GM18867 (cell line): ENCODE results near the gene GNG13.

Experiments
- ATAC-seq: cut with Tn5 transposase; IDR thresholded peaks from one replicate; pipeline ENCODE4 v1.9.1; 2021; ENCODE audit warnings: mild to moderate bottlenecking, moderate library complexity; ENCODE audit not compliant: unreplicated experiment

GNG13 gene

DNA sequence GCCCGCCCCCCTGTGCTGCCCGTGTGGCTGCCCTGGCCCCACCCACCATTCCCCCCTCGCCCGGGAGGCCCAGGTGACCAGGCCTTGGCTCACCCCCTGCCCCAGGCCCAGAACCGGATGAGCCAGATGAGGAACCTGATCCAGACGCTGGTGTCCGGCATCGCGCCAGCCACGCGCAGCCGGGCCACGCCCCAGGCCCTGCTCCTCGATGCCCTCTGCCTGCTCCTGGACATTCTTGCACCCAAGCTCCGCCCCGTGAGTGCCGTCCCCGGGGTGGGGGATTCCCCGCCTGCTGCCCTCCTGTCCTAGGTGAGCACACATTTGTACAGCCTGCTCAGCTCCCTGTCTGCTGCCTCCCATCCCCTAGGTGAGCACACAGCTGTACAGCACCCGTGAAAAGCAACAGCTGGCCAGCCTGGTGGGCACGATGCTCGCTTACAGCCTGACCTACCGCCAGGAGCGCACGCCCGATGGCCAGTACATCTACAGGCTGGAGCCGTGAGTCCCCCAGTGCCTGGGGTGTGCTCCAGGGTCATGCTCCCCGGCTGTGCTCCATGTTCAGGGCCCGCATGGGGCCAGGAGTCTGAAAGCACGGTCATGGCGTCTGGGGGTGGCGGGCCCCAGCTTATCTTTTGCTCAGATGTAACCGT lies 4.8 kb downstream of the GNG13 start:
- ATAC-seq: no peak

DNA sequence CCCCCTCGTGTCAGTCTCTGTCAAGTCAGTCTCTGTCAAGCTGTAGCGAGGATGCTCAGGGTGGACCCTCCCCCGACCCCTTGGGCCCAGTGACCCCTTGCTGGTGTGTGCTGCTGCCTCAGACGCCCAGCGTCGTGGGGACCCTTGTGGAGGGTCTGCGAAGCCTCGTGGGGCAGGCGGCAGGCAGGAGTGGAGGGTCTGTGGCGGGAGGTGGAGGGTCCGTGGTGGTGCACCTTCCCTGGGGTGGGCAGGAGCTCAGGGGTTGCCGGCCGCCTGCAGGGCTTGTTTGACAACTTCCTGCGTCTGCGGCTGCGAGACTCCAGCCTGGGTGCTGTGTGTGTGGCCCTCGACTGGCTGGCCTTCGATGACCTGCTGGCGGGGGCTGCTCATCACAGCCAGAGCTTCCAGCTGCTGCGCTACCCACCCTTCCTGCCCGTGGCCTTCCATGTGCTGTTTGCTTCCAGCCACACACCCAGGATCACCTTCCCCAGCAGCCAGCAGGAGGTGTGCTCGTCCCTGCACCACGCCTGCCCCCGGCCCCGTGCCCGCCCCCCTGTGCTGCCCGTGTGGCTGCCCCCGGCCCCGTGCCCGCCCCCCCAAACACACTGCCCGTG lies 5.6 kb downstream of the GNG13 start:
- no peak for ATAC-seq

DNA sequence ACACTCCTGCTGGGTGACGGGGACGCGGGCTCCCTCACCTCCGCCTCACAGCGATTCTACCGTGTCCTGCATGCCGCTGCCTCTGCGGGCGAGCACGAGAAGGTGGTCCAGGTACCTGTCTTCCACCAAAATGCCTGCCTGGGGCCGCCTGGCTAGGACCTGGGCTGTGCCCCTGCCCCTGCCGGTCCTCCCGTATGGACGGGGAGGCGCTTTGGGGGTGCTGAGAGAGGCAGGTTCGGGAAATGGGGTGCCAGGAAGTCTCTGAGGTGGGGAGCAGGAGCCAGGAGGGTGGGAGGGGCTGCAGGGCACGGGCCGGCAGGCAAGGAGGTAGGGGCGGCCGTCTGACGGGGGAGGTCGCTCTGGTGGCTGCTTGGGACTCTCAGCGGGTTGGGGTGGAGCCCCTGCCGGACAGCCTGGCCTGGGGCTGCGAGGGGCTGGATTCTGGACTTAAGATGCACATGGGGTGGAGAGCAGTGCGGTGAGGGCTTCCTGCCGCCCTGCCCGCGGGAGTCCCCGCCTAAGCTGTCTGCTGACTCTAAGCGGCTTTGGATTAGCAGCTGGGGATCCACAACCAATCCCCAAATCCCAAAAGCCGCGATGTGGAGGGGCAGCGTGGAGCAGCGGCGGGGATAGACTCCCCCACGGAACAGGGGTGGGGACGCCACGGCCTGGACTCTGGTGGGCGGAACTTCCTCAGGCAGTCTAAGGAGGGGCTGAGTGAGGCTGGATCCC lies 6.3 kb downstream of the GNG13 start:
- ATAC-seq: no peak

DNA sequence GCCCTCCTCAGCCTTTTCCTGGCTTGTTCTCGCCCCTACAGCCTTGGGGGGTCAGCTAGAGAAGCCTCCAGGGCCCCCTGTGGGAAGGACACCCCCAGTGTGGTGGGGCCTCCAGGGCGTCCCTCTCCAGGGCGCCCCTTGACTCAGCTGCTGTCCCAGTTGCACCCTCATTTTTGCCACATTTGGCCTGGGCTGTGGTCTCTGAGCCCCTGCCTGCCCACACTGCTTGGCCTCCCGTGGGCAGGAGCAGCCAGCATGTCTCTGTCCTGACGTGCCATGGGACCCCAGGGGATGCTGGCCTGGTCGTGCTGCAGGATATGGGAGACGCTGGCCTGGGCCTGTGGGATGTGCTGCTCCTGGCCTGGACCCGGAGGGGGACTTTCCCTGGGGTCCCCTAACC lies 7.1 kb downstream of the GNG13 start:
- no peak for ATAC-seq

DNA sequence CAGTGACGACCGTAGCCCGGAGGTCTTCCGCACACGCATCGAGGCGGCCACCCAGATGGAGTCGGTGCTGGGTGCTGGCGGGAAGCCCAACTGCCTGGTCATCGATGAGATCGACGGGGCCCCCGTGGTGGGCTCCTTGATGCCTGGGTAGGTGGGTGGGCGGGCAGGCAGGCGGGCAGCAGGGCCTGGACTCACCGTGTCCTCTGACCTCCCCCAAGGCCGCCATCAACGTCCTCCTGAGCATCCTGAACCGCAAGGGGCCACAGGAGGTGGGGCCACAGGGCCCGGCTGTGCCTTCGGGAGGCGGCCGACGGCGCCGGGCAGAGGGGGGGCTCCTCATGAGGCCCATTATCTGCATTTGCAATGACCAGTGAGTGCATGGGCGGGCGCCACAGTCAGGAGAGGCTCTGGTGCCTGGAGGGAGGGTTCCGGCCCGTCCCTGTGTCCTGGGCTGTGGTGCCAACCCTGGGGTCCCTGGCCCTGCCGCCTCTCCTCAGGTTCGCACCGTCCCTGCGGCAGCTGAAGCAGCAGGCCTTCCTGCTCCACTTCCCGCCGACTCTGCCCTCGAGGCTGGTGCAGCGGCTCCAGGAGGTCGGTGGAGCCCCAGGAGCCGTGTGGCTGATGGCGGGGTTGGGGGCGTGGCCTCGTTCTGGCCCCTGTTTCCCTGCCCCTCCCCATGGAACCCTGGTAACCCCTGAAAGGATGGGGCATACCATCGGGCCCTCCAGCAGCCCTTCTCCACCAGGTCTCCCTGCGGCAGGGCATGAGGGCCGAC lies 8.1 kb downstream of the GNG13 start:
- ATAC-seq: no peak

DNA sequence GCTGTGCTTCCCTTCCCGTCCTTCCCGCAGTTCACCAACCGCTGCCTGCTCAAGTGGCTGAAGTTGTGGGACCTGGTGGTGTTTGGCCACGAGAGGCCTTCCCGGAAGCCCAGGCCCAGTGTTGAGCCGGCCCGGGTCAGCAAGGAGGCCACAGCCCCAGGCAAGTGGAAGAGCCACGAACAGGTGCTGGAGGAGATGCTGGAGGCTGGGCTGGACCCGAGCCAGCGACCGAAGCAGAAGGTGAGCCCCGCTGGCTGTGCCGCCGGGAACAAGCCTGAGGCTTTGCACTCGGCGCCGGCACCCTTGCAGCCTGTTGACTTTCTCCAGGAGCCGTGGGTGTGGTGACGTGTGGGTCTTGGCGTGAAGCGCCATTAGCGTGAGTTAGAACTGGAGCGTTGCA lies 9.4 kb downstream of the GNG13 start:
- ATAC-seq: no peak

DNA sequence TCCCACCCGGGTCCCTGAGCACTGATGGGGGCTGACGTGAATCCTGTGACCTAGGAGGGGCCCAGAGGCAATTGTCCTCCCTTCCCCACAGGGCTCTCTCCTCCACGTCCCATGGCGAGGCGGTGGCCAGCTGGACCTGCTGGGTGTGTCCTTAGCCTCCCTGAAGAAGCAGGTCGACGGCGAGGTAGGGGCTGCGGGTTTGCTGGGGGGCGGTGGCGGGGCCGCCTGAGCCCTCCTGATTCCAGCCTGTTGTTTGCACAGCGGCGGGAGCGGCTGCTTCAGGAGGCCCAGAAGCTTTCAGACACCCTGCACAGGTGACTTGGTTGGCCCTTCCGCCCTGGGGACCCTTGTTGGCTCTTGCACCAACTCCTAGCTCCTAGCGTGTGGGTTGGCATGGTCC lies 10.4 kb downstream of the GNG13 start:
- ATAC-seq: no peak

DNA sequence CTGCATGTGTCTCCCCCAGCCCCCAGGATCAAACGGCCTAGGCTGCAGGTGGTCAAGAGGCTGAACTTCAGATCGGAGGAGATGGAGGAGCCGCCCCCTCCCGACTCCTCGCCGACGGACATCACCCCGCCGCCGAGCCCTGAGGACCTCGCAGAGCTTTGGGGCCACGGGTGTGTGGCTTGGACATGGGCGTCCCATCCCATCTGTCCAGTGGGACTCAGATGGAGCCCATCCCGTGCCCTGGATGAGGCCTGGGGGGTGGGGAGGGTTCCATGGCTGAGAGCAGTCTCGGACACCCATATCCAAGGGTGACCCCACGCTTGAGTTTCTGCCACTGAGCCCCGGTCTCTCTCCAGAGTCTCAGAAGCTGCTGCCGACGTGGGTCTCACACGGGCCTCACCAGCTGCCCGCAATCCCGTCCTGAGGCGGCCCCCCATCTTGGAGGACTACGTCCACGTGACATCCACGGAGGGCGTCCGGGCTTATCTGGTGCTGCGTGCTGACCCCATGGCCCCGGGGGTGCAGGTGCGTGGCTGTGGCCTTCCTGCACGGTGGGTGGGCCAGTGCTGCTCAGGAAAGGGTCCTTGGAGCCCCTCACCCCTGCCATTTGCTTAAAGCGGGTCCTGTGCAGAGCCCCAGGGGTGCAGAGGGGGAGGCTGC lies 11.2 kb downstream of the GNG13 start:
- no peak for ATAC-seq

DNA sequence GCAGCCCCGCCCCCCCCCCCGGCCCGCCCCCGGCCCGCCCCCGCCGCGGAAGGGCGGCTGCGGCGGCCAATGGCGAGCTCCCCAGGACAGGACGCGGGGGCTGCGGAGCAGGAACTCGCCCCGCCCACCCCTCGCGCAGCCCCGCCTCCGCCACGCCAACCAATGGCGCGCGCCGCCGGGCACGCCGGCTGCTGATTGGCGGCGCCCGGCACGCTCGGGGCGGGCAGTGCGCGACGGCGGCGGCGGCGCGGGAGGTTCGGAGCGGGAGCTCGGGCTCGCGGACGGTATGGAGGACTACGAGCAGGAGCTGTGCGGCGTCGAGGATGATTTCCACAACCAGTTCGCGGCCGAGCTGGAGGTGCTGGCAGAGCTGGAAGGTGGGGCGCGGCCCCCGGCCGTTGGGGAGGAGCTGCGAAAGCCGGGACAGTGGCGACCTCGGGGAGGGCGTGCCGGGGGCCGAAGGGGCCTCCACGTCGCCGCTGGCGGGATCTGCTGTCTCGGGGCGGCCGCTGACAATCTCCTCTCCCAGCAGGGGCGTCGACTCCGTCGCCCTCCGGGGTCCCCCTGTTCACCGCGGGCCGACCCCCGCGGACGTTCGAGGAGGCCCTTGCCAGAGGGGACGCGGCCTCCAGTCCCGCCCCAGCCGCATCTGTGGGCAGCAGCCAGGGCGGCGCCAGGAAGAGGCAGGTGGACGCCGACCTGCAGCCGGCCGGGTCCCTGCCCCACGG lies 12.0 kb downstream of the GNG13 start, which contains the start of gene CHTF18:
Gene CHTF18 (plus strand): TSS at position 222 of the 728 bp plus-strand sequence. CDS start 65 bp downstream, at position 287.
- ATAC-seq: peak; percentile 67

DNA sequence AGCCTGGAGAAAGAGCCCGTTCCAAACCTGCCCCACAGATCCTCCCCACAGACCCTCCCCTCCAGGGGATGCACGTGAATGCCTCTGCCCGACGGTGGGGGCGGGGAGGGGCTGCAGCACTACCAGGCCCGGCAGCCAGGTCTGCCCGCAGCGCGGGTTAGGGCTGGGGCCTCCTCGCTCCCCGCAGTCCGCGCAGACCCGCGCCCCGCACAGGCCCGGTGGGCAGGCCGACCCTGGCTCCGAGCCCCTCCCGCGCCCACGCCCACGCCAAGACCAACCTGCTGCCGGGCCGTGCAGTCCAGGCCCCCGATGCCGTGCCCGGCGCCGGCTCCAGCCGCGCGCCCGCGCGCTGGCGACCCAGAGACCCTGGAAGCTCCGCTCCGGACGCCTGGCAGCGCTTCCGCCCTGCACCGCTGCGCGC lies 12.5 kb downstream of the GNG13 start, which contains the start of gene RPUSD1:
Gene RPUSD1 (minus strand): TSS at position 404 of the 421 bp plus-strand sequence. CDS start 644 bp downstream, outside the sequence.
- peak; percentile 18 for ATAC-seq

DNA sequence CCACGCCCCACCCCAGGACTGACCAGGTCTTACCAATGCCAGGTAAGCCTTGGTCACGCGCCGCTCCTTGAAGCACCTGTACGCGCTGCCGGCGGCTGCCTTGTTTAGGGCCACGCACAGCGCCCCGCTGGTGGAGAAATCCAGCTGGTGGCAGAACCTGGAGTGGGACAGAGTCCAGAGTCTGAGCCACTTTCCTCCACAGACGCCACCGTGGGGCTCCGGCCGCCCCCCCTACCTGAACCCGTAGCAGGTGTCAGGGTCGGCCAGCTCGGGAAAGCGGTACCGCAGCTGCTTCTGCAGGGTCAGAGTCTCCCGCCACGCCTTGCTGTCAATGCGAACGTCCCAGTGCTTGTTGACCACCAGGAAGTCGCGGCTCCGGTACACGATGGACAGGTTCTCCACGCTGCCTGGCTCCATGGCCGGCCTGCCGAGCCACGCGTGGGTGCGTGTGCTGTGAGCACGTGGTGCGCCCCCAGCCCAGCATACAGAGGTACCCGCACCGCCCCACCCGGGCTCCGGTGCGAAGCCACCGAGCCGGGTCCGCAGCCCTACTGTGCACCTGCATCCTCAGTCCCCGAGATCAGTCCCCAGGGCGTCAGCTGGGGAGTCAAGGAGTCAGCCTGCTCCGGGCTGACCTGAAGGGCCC lies 13.1 kb downstream of the GNG13 start:
- ATAC-seq: no peak

DNA sequence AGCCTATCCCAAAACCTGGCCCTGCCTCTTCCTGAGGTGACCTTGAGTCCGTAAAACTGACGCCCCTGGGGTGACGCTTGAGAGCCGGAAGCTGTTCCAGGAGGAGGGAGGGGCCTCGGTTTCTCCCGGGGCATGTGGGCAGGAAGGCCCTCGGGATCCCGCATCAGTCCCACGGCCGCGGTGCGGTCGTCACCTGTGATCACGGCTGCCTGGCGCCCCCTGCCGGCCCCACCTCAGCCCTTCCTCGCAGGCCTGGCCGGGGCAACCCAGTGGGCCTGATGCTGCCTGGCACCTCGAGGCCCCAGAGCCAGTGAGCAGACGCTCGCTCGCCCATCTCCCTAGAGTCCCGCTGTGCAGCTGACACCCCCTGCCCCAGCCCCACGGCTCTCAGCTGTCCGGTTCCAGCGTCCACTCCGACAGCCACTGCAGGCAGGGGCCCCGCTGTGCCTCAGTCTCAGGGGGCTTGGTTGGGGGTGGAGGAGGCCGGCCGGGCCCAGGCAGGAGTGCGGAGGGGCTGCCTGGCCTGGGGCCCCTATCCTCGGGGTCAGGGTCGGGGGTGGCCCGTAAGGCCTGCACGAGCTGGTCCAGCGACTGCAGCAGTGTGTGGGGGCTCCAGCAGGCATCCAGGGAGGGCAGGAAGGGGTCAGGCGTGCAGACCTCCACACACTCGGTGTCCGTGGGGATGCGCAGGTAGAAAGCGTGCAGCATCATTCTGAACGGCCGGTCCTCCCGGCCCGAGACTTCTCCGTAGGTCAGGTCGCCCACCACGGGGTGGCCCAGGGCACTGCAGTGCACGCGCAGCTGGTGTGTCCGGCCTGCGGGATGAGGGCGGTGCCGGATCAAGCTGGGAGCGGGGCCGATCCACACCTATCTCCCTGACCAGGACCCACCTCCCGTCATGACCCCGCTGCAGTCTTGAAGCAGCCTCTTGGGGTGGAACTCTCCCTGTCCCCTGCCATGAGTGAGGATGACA lies 14.7 kb downstream of the GNG13 start:
- ATAC-seq: no peak

DNA sequence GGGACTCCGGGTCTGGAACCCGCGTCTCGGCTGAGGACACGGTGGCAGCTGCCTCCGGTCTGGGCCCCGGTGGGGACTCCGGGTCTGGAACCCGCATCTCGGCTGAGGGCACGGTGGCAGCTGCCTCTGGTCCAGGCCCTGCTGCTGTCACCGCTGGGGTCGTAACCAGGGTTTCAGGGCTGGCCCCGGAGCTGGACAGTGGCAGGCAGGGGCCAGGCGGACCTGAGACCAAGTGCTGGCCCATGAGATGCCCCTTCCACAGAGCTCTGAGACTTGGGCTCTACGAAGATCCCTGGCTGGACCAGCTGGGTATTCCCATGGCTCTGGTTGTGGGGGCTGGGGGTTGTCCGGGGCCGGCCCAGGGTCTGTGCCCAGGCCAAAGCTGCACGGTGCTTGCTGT lies 16.1 kb downstream of the GNG13 start:
- no peak for ATAC-seq

DNA sequence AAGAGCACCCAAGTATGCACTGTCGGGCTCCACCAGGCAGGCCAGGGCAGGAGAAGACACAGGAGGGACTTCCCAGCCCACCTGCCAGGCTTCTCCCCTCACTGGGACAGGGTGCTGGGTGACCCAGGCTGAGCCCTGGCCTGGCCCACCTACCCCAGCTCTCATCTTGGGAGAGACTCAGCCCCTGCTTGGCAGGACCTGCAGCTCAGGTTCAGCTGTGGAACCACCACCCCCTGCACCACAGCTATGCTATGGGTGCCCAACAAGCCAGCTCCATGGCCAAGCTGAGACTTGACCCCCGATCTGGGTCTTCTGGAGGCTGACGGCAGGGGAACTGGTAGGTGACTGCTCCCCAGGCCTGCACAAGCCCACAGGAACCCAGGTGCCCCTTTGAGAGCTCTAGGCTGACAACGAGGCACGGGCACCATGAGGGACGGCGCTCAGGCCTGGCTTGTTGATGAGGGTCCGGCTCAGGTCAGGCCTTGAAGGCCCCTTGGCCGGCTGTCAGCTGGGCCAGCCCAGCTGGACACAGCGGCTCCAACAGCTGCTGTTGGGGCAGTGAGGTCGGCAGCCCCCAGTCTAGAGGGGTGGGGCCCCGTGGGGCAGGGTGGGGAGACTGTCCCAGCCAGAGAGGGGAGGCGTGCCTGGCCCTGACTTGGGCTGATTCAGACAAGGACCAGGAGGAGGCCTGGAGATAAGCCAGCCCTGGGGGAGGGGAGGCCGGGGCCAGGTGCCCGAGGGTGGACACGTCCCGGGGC lies 17.0 kb downstream of the GNG13 start:
- ATAC-seq: no peak

DNA sequence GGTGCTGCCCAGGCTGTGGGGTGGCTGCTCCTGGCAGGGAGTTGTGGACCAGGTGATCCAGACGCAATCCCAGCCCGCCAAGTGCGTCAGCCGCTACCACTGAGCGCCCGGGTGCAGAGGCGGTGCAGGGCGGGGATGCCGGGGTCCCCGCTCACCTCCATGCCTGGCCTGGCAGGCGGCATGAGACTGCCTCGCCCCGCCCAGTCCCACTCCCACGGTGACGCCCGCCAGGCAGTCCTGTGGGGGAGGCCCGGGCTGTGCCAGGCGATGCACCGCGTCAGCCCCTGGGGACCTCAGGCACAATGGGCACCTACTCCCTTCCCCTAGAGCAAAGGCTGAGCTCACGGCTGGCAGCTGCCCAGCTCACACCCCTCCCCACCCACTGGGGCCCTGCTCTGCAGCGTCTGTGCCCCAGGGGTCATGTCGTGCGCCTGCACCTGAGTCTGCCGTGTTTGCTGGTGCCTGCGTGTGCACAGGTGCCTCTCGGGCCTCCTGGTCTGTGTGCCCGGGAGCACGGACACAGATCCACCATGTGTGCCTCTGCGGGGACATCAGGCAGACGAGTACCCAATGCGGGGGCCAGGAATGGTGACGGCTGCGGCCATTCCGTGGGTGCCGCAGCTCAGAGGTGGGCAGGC lies 17.6 kb downstream of the GNG13 start:
- ATAC-seq: no peak

DNA sequence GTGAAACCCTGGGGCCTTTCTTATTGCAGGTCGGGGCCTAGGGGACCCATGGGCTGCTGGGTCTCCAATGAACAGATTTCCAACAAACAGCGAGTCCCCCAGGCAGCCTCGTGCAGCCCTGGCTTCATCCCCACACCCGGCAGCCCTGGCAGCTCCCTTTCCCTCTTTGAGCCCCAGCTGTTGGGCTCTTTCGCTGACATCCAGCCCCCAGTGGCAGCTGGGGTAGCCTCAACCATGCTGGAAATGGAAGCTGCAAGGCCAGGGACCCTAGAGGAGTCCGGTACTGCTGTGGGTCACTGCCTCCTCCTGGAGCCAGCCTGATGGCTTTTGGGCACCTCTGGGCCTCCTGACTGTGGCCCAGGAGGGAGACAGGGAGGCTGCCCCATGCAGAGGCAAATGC lies 18.3 kb downstream of the GNG13 start:
- no peak for ATAC-seq

DNA sequence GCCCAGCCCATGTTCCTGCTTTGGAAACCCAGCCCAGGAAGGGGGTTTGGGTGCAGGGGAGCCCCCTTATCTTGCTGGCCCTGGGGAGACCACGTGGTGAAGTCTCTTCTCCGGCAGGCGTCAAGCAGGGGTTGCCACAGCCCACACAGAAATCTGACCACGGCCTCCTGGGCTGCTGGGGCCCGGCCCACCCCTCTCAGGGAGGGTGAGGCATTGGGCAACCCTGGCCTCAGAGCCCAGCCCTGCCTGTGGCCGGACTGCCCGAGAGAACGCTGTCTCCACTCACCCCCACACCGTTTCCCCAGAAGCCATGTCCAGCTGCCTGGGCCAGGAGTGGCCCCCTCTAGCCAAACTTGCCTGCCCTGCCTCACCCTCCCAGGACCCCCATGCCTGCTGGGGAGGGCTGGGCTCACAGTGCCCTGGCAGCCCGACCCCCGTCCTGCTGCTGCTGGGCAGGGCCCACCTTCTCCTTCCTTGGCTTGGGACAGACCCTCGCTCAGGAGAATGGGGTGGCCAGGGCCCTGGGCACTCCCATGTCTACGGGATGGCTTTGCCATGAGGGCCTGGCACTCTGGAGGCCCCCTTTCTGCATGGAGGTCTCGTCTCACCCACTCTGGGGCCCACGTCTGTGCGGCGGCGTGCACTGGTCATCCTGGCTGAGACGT lies 19.1 kb downstream of the GNG13 start:
- ATAC-seq: no peak
